ENCODE measurements around the gene HELZ2. TPM values are rescaled to one million over a fixed set of nuclear protein-coding genes. Genes with fewer than 3 reads are reported as not detected.
"Not testable (repeated sequence)": the region's sequence is repeated elsewhere in the genome, so short reads cannot be mapped to it uniquely, and the experiment has no call there.

The HELZ2 gene
- total RNA-seq, 1 donor from 2014 or later = 17.9 TPM

- intact Hi-C loops (cut with micrococcal nuclease) = no loop called here
- no peaks in the 10 kb centered on the region for H3K9me3 Mint-ChIP-seq
- DNase-seq (ENCODE audit: low spot score) = no peak
- H3K4me1 Mint-ChIP-seq (ENCODE audit: low read depth) = no peaks in the 10 kb centered on the region
- H3K27me3 Mint-ChIP-seq (ENCODE audit: insufficient read depth) = no peaks in the 10 kb centered on the region
- H3K36me3 Mint-ChIP-seq (ENCODE audit: low read depth) = peaks cover 19% of the 10 kb centered on the region
- H3K4me3 Mint-ChIP-seq = no peak overlapping the region
- H3K27ac Mint-ChIP-seq = no peak overlapping the region
These were observed 36.8 kb upstream of the HELZ2 start for GRCh38 chr20:63610581-63611435.

- Mint-ChIP-seq H3K4me1 (ENCODE audit: low read depth) (no peaks in the 10 kb centered on the region), H3K36me3 (ENCODE audit: low read depth) (peaks cover 22% of the 10 kb centered on the region), H3K9me3 (no peaks in the 10 kb centered on the region), H3K27ac (no peak overlapping the region), H3K27me3 (ENCODE audit: insufficient read depth) (no peaks in the 10 kb centered on the region), H3K4me3 (no peak overlapping the region)
- intact Hi-C loops (cut with micrococcal nuclease) = no loop called here
- no peak for DNase-seq (ENCODE audit: low spot score)
These were observed 32.6 kb upstream of the HELZ2 start for GRCh38 chr20:63606686-63607085.

GRCh38 chr20:63602321-63602720 lies 28.3 kb upstream of the HELZ2 start:
- peaks cover 36% of the 10 kb centered on the region for H3K36me3 Mint-ChIP-seq (ENCODE audit: low read depth)

GRCh38 chr20:63601679-63602078 lies 27.6 kb upstream of the HELZ2 start:
- H3K4me1 Mint-ChIP-seq (ENCODE audit: low read depth); H3K4me3 Mint-ChIP-seq; H3K9me3 Mint-ChIP-seq; intact Hi-C loops (cut with micrococcal nuclease); H3K27me3 Mint-ChIP-seq (ENCODE audit: insufficient read depth); DNase-seq (ENCODE audit: low spot score); H3K27ac Mint-ChIP-seq: not testable (repeated sequence)
- peaks cover 36% of the 10 kb centered on the region for H3K36me3 Mint-ChIP-seq (ENCODE audit: low read depth)

More at GRCh38 chr20:63602321-63602720, 28.3 kb upstream of the HELZ2 start:
- no peak for DNase-seq (ENCODE audit: low spot score)
- no peaks in the 10 kb centered on the region for H3K27me3 Mint-ChIP-seq (ENCODE audit: insufficient read depth)
- intact Hi-C loops (cut with micrococcal nuclease) = no loop called here
- H3K27ac Mint-ChIP-seq = no peak overlapping the region
- H3K4me3 Mint-ChIP-seq = no peak overlapping the region
- H3K9me3 Mint-ChIP-seq = no peaks in the 10 kb centered on the region
- H3K4me1 Mint-ChIP-seq (ENCODE audit: low read depth) = no peaks in the 10 kb centered on the region

GRCh38 chr20:63599396-63600050 lies 25.5 kb upstream of the HELZ2 start:
- Mint-ChIP-seq H3K9me3 (no peaks in the 10 kb centered on the region), H3K4me3 (no peak overlapping the region), H3K4me1 (ENCODE audit: low read depth) (no peaks in the 10 kb centered on the region), H3K36me3 (ENCODE audit: low read depth) (peaks cover 40% of the 10 kb centered on the region), H3K27ac (no peak overlapping the region), H3K27me3 (ENCODE audit: insufficient read depth) (no peaks in the 10 kb centered on the region)
- intact Hi-C loops (cut with micrococcal nuclease) = no loop called here
- no peak for DNase-seq (ENCODE audit: low spot score)

GRCh38 chr20:63598479-63599395 lies 24.7 kb upstream of the HELZ2 start:
- H3K4me3 Mint-ChIP-seq = no peak overlapping the region
- no peaks in the 10 kb centered on the region for H3K9me3 Mint-ChIP-seq
- peaks cover 36% of the 10 kb centered on the region for H3K36me3 Mint-ChIP-seq (ENCODE audit: low read depth)

GRCh38 chr20:63597651-63598478 lies 23.8 kb upstream of the HELZ2 start:
- intact Hi-C loops (cut with micrococcal nuclease) = no loop called here

More at GRCh38 chr20:63598479-63599395, 24.7 kb upstream of the HELZ2 start:
- H3K4me1 Mint-ChIP-seq (ENCODE audit: low read depth) = no peaks in the 10 kb centered on the region
- intact Hi-C loops (cut with micrococcal nuclease) = no loop called here
- H3K27me3 Mint-ChIP-seq (ENCODE audit: insufficient read depth) = no peaks in the 10 kb centered on the region
- H3K27ac Mint-ChIP-seq = no peak overlapping the region
- DNase-seq (ENCODE audit: low spot score) = no peak

GRCh38 chr20:63596423-63596822 lies 22.4 kb upstream of the HELZ2 start:
- Mint-ChIP-seq H3K36me3 (ENCODE audit: low read depth) (peaks cover 32% of the 10 kb centered on the region), H3K27ac (no peak overlapping the region), H3K27me3 (ENCODE audit: insufficient read depth) (no peaks in the 10 kb centered on the region), H3K4me1 (ENCODE audit: low read depth) (no peaks in the 10 kb centered on the region), H3K9me3 (no peaks in the 10 kb centered on the region), H3K4me3 (no peak overlapping the region)
- no peak for DNase-seq (ENCODE audit: low spot score)
- intact Hi-C loops (cut with micrococcal nuclease) = no loop called here

More at GRCh38 chr20:63597651-63598478, 23.8 kb upstream of the HELZ2 start:
- DNase-seq (ENCODE audit: low spot score) = no peak
- no peaks in the 10 kb centered on the region for H3K4me1 Mint-ChIP-seq (ENCODE audit: low read depth)
- H3K9me3 Mint-ChIP-seq = no peaks in the 10 kb centered on the region
- H3K4me3 Mint-ChIP-seq = no peak overlapping the region
- H3K36me3 Mint-ChIP-seq (ENCODE audit: low read depth) = peaks cover 39% of the 10 kb centered on the region
- no peaks in the 10 kb centered on the region for H3K27me3 Mint-ChIP-seq (ENCODE audit: insufficient read depth)
- no peak overlapping the region for H3K27ac Mint-ChIP-seq

- Mint-ChIP-seq H3K9me3 (no peaks in the 10 kb centered on the region), H3K27me3 (ENCODE audit: insufficient read depth) (no peaks in the 10 kb centered on the region), H3K36me3 (ENCODE audit: low read depth) (peaks cover 35% of the 10 kb centered on the region), H3K4me3 (no peak overlapping the region), H3K27ac (no peak overlapping the region), H3K4me1 (ENCODE audit: low read depth) (no peaks in the 10 kb centered on the region)
- intact Hi-C loops (cut with micrococcal nuclease) = no loop called here
- DNase-seq (ENCODE audit: low spot score) = no peak
These were observed 21.5 kb upstream of the HELZ2 start for GRCh38 chr20:63595416-63596127.

- Mint-ChIP-seq H3K4me1 (ENCODE audit: low read depth) (no peaks in the 10 kb centered on the region), H3K4me3 (no peak overlapping the region), H3K9me3 (no peaks in the 10 kb centered on the region), H3K36me3 (ENCODE audit: low read depth) (peaks cover 31% of the 10 kb centered on the region), H3K27me3 (ENCODE audit: insufficient read depth) (no peaks in the 10 kb centered on the region), H3K27ac (no peak overlapping the region)
- DNase-seq (ENCODE audit: low spot score) = no peak
- intact Hi-C loops (cut with micrococcal nuclease) = no loop called here
These were observed 20.1 kb upstream of the HELZ2 start for GRCh38 chr20:63594043-63594561.

GRCh38 chr20:63592661-63593060 lies 18.6 kb upstream of the HELZ2 start:
- Mint-ChIP-seq H3K27ac (no peak overlapping the region), H3K27me3 (ENCODE audit: insufficient read depth) (no peaks in the 10 kb centered on the region), H3K4me1 (ENCODE audit: low read depth) (no peaks in the 10 kb centered on the region), H3K4me3 (no peak overlapping the region), H3K36me3 (ENCODE audit: low read depth) (peaks cover 26% of the 10 kb centered on the region), H3K9me3 (no peaks in the 10 kb centered on the region)
- intact Hi-C loops (cut with micrococcal nuclease) = no loop called here
- no peak for DNase-seq (ENCODE audit: low spot score)
